MCF 10A (cell line): ENCODE data around the gene CAMK2B. TPM values are rescaled to one million over a fixed set of nuclear protein-coding genes. Genes with fewer than 3 reads are reported as not detected.

Experiments
- BruUV-seq: library from RNA; stranded (reverse); fragments of 400-500 nt; replicated peaks from 2 replicates; lab custom pipeline; 2021; lab: Mats Ljungman, UMichigan
- CTCF ChIA-PET: fragments of 300-600 bp; sonication (Branson Sonifier 250); formaldehyde crosslinking; extraction: SDS; loops from one replicate; lab custom pipeline; 2021; ENCODE audit warnings: antibody characterized with exemption, inconsistent platforms; lab: Yijun Ruan, JAX
- POLR2A ChIA-PET: fragments of 300-600, 350-650 bp; sonication (Branson Sonifier 250); formaldehyde crosslinking; extraction: SDS; loops from one replicate; lab custom pipeline; 2020; ENCODE audit warnings: antibody characterized with exemption, inconsistent platforms; lab: Yijun Ruan, JAX
- DNase-seq: peaks from one replicate; pipeline ENCODE4 v3.0.0-alpha.2; 2018; ENCODE audit not compliant: unreplicated experiment
- H3K27ac Mint-ChIP-seq: one replicate; pipeline ENCODE4 v1.8.0; 2022; ENCODE audit warnings: mild to moderate bottlenecking, low read depth, mixed read lengths; ENCODE audit not compliant: unreplicated experiment
- H3K27me3 Mint-ChIP-seq: one replicate; pipeline ENCODE4 v1.8.0; 2022; ENCODE audit warnings: mixed read lengths; ENCODE audit not compliant: insufficient read depth, unreplicated experiment
- H3K36me3 Mint-ChIP-seq: one replicate; pipeline ENCODE4 v1.8.0; 2022; ENCODE audit warnings: mild to moderate bottlenecking, moderate library complexity, mixed read lengths; ENCODE audit not compliant: insufficient read depth, unreplicated experiment
- H3K4me1 Mint-ChIP-seq: one replicate; pipeline ENCODE4 v1.8.0; 2022; ENCODE audit warnings: mixed read lengths; ENCODE audit not compliant: insufficient read depth, unreplicated experiment
- H3K4me3 Mint-ChIP-seq: one replicate; pipeline ENCODE4 v1.8.0; 2022; ENCODE audit warnings: mild to moderate bottlenecking, moderate library complexity, mixed read lengths; ENCODE audit not compliant: unreplicated experiment
- H3K9me3 Mint-ChIP-seq: one replicate; pipeline ENCODE4 v1.8.0; 2022; ENCODE audit warnings: mixed read lengths; ENCODE audit not compliant: unreplicated experiment
- intact Hi-C: fragments of 100-400 bp; cut with micrococcal nuclease; formaldehyde crosslinking; loops from 2 replicates; pipeline ENCODE4 v1.14.1; 2022
- total RNA-seq: library from RNA; stranded (reverse); gene quantifications from 2 replicates; pipeline ENCODE4 v1.2.3, GENCODE V29; 2022
- TF ChIP-seq, protein P1 (sequence below): fragments of 200-600 bp; IDR thresholded peaks from one replicate; pipeline ENCODE4 v1.8.0; 2022; ENCODE audit warnings: antibody characterized with exemption, mild to moderate bottlenecking; ENCODE audit not compliant: unreplicated experiment

The CAMK2B gene
- total RNA-seq, 1 experiment from 2014 or later: 1.8 TPM

- Mint-ChIP-seq H3K9me3 (no peaks in the 10 kb centered on the region), H3K36me3 (no peaks in the 10 kb centered on the region), H3K27ac (peak overlapping the region; percentile 27), H3K4me3 (no peak overlapping the region), H3K27me3 (no peaks in the 10 kb centered on the region), H3K4me1 (peaks cover 7% of the 10 kb centered on the region)
- intact Hi-C loops: loop anchor here (1.0 kb wide), 3 partner anchors 66 to 324 kb away; no protein-coding TSS in a partner anchor
- peak; percentile 85 for DNase-seq
- BruUV-seq: no TSS peak
- TF ChIP-seq, protein P1, sequence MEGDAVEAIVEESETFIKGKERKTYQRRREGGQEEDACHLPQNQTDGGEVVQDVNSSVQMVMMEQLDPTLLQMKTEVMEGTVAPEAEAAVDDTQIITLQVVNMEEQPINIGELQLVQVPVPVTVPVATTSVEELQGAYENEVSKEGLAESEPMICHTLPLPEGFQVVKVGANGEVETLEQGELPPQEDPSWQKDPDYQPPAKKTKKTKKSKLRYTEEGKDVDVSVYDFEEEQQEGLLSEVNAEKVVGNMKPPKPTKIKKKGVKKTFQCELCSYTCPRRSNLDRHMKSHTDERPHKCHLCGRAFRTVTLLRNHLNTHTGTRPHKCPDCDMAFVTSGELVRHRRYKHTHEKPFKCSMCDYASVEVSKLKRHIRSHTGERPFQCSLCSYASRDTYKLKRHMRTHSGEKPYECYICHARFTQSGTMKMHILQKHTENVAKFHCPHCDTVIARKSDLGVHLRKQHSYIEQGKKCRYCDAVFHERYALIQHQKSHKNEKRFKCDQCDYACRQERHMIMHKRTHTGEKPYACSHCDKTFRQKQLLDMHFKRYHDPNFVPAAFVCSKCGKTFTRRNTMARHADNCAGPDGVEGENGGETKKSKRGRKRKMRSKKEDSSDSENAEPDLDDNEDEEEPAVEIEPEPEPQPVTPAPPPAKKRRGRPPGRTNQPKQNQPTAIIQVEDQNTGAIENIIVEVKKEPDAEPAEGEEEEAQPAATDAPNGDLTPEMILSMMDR: peak; percentile 83
- ChIA-PET POLR2A (interaction anchor here (0.6 to 1.6 kb wide), 3 partner anchors 23 to 249 kb away, joined by 3 to 6 read pairs (median 3); partner anchors contain the start of gene NUDCD3), CTCF (interaction anchor here (0.5 to 4.7 kb wide), 54 partner anchors 9 to 897 kb away, joined by 3 to 51 read pairs (median 4); partner anchors contain the start of gene DDX56)
Observed at GRCh38 chr7:44240983-44241510, 84.3 kb downstream of the CAMK2B start.

DNA sequence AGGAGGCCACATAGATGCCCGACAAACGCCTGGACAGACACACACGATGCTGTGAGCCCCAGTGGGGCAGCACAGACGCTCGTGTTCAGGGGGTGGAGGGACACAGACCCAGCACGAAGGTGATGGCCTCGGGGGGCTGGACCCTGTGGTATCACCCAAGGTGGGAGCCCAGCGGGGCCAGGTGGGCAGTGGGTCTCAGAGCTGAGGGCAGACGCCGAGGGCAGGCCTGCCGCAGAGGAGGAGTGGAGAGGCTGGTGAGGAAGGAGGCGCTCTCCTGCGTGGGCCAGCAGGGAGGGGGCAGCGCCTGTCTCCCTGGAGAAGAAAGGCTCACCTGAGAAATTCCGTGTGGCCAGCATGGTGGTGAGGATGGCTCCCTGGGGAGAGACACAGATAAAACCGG lies 85.0 kb downstream of the CAMK2B start:
- Mint-ChIP-seq H3K4me3 (no peak overlapping the region), H3K36me3 (no peaks in the 10 kb centered on the region), H3K27me3 (no peaks in the 10 kb centered on the region), H3K4me1 (peaks cover 7% of the 10 kb centered on the region), H3K27ac (no peak overlapping the region), H3K9me3 (no peaks in the 10 kb centered on the region)
- TF ChIP-seq, protein P1: no peak
- ChIA-PET CTCF (interaction anchor here (0.6 to 4.7 kb wide), 41 partner anchors 8 to 897 kb away, joined by 3 to 51 read pairs (median 5); partner anchors contain the start of gene DDX56), POLR2A (interaction anchor here (0.7 to 1.6 kb wide), 2 partner anchors 188 to 250 kb away, joined by 3 to 6 read pairs; partner anchors contain the start of gene NUDCD3)
- DNase-seq: no peak
- intact Hi-C loops: no loop called here
- no TSS peak for BruUV-seq

DNA sequence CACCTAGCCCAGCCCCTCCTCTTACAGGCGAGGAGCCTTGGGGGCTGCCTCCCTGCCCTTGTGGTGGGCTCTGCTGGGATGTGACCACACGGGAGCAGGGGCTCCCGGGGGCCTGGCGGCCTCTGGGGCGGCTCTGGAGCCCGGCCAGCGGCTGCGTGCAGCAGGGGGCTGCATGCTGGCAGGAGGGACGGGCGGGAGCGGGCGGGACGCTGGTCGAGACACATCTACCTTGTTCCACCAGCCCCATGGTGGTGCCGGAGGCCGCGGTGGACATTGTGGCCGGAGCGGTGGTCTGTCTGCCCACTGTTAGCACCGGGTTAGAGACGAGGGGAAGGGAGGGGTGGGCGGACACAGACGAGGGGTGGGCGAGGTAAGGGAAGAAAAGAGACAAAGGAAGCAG lies 86.0 kb downstream of the CAMK2B start:
- Mint-ChIP-seq H3K27ac (no peak overlapping the region), H3K9me3 (no peaks in the 10 kb centered on the region), H3K27me3 (no peaks in the 10 kb centered on the region), H3K36me3 (no peaks in the 10 kb centered on the region), H3K4me3 (no peak overlapping the region), H3K4me1 (peaks cover 7% of the 10 kb centered on the region)
- TF ChIP-seq, protein P1: no peak
- intact Hi-C loops: no loop called here
- BruUV-seq: no TSS peak
- ChIA-PET CTCF (interaction anchor here (3.5 kb wide), 1 partner anchor 325 kb away, joined by 51 read pairs; no protein-coding TSS in a partner anchor), POLR2A (no interaction called here)
- no peak for DNase-seq

GRCh38 chr7:44238116-44238695 lies 87.2 kb downstream of the CAMK2B start:
- Mint-ChIP-seq H3K27me3 (no peaks in the 10 kb centered on the region), H3K4me1 (peaks cover 7% of the 10 kb centered on the region), H3K4me3 (no peak overlapping the region), H3K36me3 (no peaks in the 10 kb centered on the region), H3K27ac (no peak overlapping the region), H3K9me3 (no peaks in the 10 kb centered on the region)
- ChIA-PET POLR2A (interaction anchor here (0.5 kb wide), 1 partner anchor 101 kb away, joined by 3 read pairs; no protein-coding TSS in a partner anchor), CTCF (interaction anchor here (0.6 to 1.6 kb wide), 4 partner anchors 50 to 327 kb away, joined by 3 to 4 read pairs (median 4); no protein-coding TSS in a partner anchor)
- DNase-seq: no peak
- TF ChIP-seq, protein P1: no peak
- intact Hi-C loops: no loop called here
- BruUV-seq: no TSS peak
